ENCODE data around the gene TIE1.
"Not testable (repeated sequence)": the region's sequence is repeated elsewhere in the genome, so short reads cannot be mapped to it uniquely, and the experiment has no call there.

TIE1 gene

DNA sequence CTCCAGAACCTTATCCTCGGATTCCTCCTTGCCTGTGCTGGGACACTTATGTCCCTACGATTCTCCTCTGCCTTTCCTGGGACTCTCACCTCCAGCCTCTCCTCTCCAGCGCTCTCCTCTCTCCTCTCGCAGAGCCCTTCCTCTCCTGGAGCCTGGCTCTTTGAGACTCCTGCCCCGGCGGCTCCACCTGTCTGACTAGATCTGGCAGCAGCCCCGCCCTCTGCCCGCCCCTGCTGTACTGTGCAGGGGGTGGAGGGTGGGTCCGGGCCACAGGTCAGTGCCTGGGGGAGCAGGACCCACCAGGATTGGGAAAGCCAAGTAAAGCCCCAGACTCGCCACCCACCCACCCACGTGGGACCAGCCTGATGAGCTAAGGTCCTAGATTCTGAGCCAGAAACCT lies 65.4 kb downstream of the TIE1 start:
- DNase-seq, result no peak

DNA sequence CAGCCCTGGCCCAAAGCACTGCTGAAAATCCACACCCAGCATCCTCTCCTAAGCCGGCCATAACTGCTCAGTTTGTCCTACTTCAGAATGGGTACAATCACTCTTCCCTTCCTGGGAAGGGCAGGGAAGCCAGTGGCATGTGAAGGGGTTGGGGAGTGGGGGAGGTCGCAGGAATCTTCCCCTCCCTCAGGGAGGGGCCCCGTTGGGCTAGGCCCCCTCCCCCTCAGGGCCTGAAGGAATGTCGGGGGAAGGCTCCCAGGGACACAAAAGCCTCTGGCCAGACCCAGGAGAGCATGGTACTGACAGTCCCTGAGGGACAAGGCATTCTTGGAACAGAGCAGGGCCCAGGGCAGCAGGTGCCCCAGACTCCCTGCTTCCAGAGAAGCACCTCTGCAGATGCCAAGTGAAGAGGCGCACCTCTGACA lies 65.8 kb downstream of the TIE1 start:
- no peak for DNase-seq

DNA sequence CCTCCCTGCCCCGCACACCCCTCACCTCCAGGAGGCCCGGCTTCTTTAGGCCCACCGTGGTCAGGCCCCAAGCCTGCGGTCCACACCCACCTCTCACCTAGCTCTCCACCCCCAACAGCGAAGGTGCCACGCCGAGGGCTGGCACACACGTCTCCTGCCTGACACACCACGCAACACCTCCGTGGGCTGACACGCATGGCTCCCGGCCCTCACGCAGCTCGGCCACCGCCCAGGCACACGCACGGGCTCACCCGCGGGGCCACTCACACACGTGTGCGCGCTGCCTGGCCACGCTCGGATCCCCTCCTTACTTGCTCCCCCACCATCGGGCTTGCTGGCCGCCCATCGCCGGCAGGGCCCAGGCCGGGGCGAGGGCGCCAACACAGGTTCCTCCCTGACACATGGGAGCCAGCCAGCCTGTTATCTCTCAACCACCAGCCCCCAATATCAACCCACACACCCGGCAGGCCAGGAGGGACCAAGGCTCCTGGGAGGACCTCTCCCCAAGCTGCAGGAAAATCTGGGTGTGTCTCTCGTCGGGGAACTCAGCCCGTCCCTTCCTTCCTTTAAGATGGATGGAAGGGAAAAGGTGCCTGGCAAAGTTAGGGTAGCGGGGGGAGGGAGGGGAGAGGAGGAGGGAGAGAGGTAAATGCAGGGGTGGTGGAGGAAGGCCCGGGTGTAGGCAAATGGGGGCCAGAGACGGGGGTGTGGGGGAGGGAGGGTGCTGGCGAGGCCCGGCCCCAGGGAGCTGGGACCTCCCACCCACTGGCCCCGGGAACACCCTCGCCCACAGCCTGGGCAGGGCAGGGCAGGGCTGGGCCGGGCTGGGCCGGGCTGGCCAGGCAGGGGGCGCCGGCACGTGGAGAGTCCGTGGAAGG lies 66.5 kb downstream of the TIE1 start:
- no peak for DNase-seq

GRCh38 chr1:43367904-43368645 lies 67.3 kb downstream of the TIE1 start, which contains the start of gene ELOVL1:
Gene ELOVL1 (minus strand): TSS chr1:43368011. CDS start chr1:43365609, 2,402 bp downstream.
- DNase-seq, result peak; percentile 48

DNA sequence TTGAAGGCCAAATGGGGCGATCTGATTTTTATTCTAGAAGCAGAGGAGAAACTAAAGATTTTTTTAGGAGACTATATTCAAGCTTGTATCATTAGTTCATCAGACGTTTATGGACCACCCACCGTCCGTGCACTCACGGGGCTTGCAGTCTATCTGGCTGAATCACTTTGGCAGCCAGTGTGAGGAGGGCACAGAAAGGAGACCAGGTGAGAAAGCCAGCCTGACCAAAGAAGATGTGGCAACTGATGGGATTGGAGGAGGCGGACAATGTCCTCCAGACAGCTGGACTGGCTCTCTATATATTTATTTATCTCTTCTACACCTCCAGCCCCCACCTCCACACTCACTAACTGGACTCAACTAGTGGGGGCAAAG lies 67.9 kb downstream of the TIE1 start:
- no peak for DNase-seq

GRCh38 chr1:43369779-43370178 lies 69.0 kb downstream of the TIE1 start:
- DNase-seq, result not testable (repeated sequence)

- no peak for DNase-seq
Measured at GRCh38 chr1:43370564-43370963, 69.8 kb downstream of the TIE1 start.

DNA sequence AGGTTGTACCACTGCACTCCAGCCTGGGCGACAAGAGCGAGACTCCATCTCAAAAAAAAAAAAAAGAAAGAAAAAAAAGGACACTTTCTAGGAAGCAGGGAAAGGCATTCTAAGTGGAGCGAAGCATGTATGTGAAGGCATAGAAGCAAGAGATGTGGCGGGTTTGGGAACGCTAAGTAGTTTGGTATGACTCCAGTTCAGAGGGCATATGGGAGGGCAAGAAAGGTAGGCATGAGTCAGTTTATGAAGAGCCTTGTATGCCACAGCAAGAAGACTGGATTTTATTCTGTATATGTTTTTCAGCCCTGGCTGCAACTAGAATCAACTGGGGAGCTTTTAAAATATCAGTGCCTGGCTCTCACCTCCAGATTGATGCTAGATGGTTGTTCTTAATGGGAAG lies 71.4 kb downstream of the TIE1 start:
- DNase-seq, result no peak
